NCI-H82 (cell line): ENCODE measurements around the gene FADS3.
"Not testable (repeated sequence)": the region's sequence is repeated elsewhere in the genome, so short reads cannot be mapped to it uniquely, and the experiment has no call there.

Experiments used
- DNase-seq: peaks from one replicate; lab custom pipeline; 2025; lab: John Stamatoyannopoulos, UW

FADS3 gene

GRCh38 chr11:61898247-61898582 lies 6.9 kb upstream of the FADS3 start:
- no peak for DNase-seq

- DNase-seq: peak; percentile 81
Observed at GRCh38 chr11:61897387-61898246, 6.3 kb upstream of the FADS3 start.

GRCh38 chr11:61896665-61897386 lies 5.5 kb upstream of the FADS3 start:
- DNase-seq: no peak

- DNase-seq: no peak
Observed at GRCh38 chr11:61895718-61896059, 4.3 kb upstream of the FADS3 start.

GRCh38 chr11:61895046-61895717 lies 3.8 kb upstream of the FADS3 start:
- no peak for DNase-seq

- no peak for DNase-seq
Observed at GRCh38 chr11:61893981-61894380, 2.6 kb upstream of the FADS3 start.

- no peak for DNase-seq
Observed at GRCh38 chr11:61892085-61892370, 683 bp upstream of the FADS3 start.

- peak; percentile 38 for DNase-seq
Observed at GRCh38 chr11:61890529-61891330, 615 bp downstream of the FADS3 start.

GRCh38 chr11:61889831-61890230 lies 1.5 kb downstream of the FADS3 start:
- DNase-seq: no peak

- DNase-seq: no peak
Observed at GRCh38 chr11:61888590-61888989, 2.8 kb downstream of the FADS3 start.

- no peak for DNase-seq
Observed at GRCh38 chr11:61887839-61888494, 3.4 kb downstream of the FADS3 start.

GRCh38 chr11:61886643-61887042 lies 4.7 kb downstream of the FADS3 start:
- DNase-seq: no peak

- no peak for DNase-seq
Observed at GRCh38 chr11:61885784-61886580, 5.4 kb downstream of the FADS3 start.

GRCh38 chr11:61885166-61885778 lies 6.1 kb downstream of the FADS3 start:
- peak; percentile 21 for DNase-seq

GRCh38 chr11:61883947-61884346 lies 7.4 kb downstream of the FADS3 start:
- DNase-seq: no peak

- DNase-seq: no peak
Observed at GRCh38 chr11:61883327-61883726, 8.0 kb downstream of the FADS3 start.

GRCh38 chr11:61882879-61883278 lies 8.5 kb downstream of the FADS3 start:
- no peak for DNase-seq

GRCh38 chr11:61882267-61882666 lies 9.1 kb downstream of the FADS3 start:
- DNase-seq: not testable (repeated sequence)

GRCh38 chr11:61881397-61881796 lies 9.9 kb downstream of the FADS3 start:
- no peak for DNase-seq

GRCh38 chr11:61880454-61880853 lies 10.9 kb downstream of the FADS3 start:
- no peak for DNase-seq

GRCh38 chr11:61880031-61880430 lies 11.3 kb downstream of the FADS3 start:
- no peak for DNase-seq
